ENCODE results near the gene ADAMTS16.

- no peak for TF ChIP-seq CTCF (conservative IDR thresholded peaks at IDR 0.05; ENCODE audit: low read depth in 2 of 2)
- TF ChIP-seq, protein P1, sequence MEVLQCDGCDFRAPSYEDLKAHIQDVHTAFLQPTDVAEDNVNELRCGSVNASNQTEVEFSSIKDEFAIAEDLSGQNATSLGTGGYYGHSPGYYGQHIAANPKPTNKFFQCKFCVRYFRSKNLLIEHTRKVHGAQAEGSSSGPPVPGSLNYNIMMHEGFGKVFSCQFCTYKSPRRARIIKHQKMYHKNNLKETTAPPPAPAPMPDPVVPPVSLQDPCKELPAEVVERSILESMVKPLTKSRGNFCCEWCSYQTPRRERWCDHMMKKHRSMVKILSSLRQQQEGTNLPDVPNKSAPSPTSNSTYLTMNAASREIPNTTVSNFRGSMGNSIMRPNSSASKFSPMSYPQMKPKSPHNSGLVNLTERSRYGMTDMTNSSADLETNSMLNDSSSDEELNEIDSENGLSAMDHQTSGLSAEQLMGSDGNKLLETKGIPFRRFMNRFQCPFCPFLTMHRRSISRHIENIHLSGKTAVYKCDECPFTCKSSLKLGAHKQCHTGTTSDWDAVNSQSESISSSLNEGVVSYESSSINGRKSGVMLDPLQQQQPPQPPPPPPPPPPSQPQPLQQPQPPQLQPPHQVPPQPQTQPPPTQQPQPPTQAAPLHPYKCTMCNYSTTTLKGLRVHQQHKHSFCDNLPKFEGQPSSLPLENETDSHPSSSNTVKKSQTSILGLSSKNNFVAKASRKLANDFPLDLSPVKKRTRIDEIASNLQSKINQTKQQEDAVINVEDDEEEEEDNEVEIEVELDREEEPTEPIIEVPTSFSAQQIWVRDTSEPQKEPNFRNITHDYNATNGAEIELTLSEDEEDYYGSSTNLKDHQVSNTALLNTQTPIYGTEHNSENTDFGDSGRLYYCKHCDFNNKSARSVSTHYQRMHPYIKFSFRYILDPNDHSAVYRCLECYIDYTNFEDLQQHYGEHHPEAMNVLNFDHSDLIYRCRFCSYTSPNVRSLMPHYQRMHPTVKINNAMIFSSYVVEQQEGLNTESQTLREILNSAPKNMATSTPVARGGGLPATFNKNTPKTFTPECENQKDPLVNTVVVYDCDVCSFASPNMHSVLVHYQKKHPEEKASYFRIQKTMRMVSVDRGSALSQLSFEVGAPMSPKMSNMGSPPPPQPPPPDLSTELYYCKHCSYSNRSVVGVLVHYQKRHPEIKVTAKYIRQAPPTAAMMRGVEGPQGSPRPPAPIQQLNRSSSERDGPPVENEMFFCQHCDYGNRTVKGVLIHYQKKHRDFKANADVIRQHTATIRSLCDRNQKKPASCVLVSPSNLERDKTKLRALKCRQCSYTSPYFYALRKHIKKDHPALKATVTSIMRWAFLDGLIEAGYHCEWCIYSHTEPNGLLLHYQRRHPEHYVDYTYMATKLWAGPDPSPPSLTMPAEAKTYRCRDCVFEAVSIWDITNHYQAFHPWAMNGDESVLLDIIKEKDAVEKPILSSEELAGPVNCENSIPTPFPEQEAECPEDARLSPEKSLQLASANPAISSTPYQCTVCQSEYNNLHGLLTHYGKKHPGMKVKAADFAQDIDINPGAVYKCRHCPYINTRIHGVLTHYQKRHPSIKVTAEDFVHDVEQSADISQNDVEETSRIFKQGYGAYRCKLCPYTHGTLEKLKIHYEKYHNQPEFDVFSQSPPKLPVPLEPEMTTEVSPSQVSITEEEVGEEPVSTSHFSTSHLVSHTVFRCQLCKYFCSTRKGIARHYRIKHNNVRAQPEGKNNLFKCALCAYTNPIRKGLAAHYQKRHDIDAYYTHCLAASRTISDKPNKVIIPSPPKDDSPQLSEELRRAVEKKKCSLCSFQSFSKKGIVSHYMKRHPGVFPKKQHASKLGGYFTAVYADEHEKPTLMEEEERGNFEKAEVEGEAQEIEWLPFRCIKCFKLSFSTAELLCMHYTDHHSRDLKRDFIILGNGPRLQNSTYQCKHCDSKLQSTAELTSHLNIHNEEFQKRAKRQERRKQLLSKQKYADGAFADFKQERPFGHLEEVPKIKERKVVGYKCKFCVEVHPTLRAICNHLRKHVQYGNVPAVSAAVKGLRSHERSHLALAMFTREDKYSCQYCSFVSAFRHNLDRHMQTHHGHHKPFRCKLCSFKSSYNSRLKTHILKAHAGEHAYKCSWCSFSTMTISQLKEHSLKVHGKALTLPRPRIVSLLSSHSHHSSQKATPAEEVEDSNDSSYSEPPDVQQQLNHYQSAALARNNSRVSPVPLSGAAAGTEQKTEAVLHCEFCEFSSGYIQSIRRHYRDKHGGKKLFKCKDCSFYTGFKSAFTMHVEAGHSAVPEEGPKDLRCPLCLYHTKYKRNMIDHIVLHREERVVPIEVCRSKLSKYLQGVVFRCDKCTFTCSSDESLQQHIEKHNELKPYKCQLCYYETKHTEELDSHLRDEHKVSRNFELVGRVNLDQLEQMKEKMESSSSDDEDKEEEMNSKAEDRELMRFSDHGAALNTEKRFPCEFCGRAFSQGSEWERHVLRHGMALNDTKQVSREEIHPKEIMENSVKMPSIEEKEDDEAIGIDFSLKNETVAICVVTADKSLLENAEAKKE (CRISPR knock-in tag; IDR thresholded peaks at IDR 0.05), result no peak
- no peak for TF ChIP-seq POLR2AphosphoS5 (IDR thresholded peaks at IDR 0.05; ENCODE audit: low read depth)
Observed at GRCh38 chr5:5290674-5291334, 150.7 kb downstream of the ADAMTS16 start.
